GM12878 (cell line): Measurements from ENCODE around the gene TMEM179B. TPM values are rescaled to one million over a fixed set of nuclear protein-coding genes. Genes with fewer than 3 reads are reported as not detected.

Experiments used
- ATAC-seq: fragments of 200-7000 bp; cut with Tn5 transposase; 3 replicates; pipeline ENCODE4 v1.9.1; 2020; ENCODE audit warnings: mild to moderate bottlenecking, moderate library complexity
- BruUV-seq: library from RNA; stranded (reverse); fragments of 400-500 nt; replicated peaks from 2 replicates; lab custom pipeline; 2021; lab: Mats Ljungman, UMichigan
- CTCF ChIA-PET: fragments of 300-600 bp; sonication (Branson Sonifier 250); formaldehyde crosslinking; extraction: SDS; loops from one replicate; lab custom pipeline; 2021; ENCODE audit warnings: inconsistent platforms; lab: Yijun Ruan, JAX
- POLR2A ChIA-PET: fragments of 350-600 bp; formaldehyde crosslinking; extraction: SDS; loops from one replicate; lab custom pipeline; 2021; ENCODE audit warnings: inconsistent platforms; lab: Charles Lee
- RAD21 ChIA-PET: fragments of 300-600 bp; sonication (Branson Sonifier 250); formaldehyde crosslinking; loops from one replicate; lab custom pipeline; 2023; ENCODE audit warnings: antibody characterized with exemption; ENCODE audit not compliant: unreplicated experiment; lab: Charles Lee
- SMC1A ChIA-PET: fragments of 300-600 bp; sonication (Branson Sonifier 250); formaldehyde crosslinking; loops from one replicate; lab custom pipeline; 2023; ENCODE audit not compliant: unreplicated experiment, uncharacterized antibody; lab: Charles Lee
- DNase-seq: peaks from one replicate; pipeline ENCODE4 v3.0.0-alpha.2; 2011; ENCODE audit warnings: low read depth, low spot score
- FAIRE-seq: peaks from 3 replicates; lab custom pipeline; 2011; peaks lifted over from hg19 to GRCh38; lab: Jason Lieb, UNC
- H2AFZ ChIP-seq: 2 replicates; pipeline ENCODE4 v1.6.0; 2011; ENCODE audit warnings: low read depth, low read length, control low read depth; ENCODE audit not compliant: control insufficient read depth
- H3K27ac ChIP-seq: 2 replicates; pipeline ENCODE4 v1.5.1; 2011; ENCODE audit warnings: control low read depth; ENCODE audit not compliant: control insufficient read depth, insufficient read depth
- H3K27me3 ChIP-seq, 2 experiments: replicated peaks in 1 of 2; 2 replicates each; pipeline versions ENCODE4 v1.6.0 to v1.6.1; 2011; ENCODE audit warnings: low read length in 1 of 2; ENCODE audit not compliant: control insufficient read depth in 2 of 2, insufficient read depth in 2 of 2
- H3K36me3 ChIP-seq, 2 experiments: 2 replicates each; pipeline ENCODE4 v1.5.1; 2011; ENCODE audit warnings: low read length in 1 of 2; ENCODE audit not compliant: control insufficient read depth in 2 of 2, insufficient read depth in 2 of 2
- H3K4me1 ChIP-seq: 2 replicates; pipeline ENCODE4 v1.6.1; 2011; ENCODE audit warnings: mild to moderate bottlenecking, low read length, moderate library complexity, mixed read lengths; ENCODE audit not compliant: control insufficient read depth, insufficient read depth
- H3K4me2 ChIP-seq: 2 replicates; pipeline ENCODE4 v1.6.0; 2011; ENCODE audit warnings: control low read depth; ENCODE audit not compliant: control insufficient read depth, insufficient read depth
- H3K4me3 ChIP-seq: fragments of 200-600 bp; sonication (generic); 2 replicates; pipeline ENCODE4 v1.5.1; 2016
- H3K79me2 ChIP-seq: 2 replicates; pipeline ENCODE4 v1.6.0; 2011; ENCODE audit warnings: low read length; ENCODE audit not compliant: control insufficient read depth, insufficient read depth
- H3K9ac ChIP-seq: 2 replicates; pipeline ENCODE4 v1.8.0; 2011; ENCODE audit warnings: low read length, control low read depth, mixed read lengths; ENCODE audit not compliant: control insufficient read depth, insufficient read depth
- H3K9me3 ChIP-seq: replicated peaks from 3 replicates; pipeline ENCODE4 v1.5.1; 2011; ENCODE audit warnings: mild to moderate bottlenecking, low read length; ENCODE audit not compliant: control insufficient read depth, insufficient read depth
- H4K20me1 ChIP-seq: 2 replicates; pipeline ENCODE4 v1.6.0; 2011; ENCODE audit not compliant: control insufficient read depth, insufficient read depth
- ATF7 ChIP-seq: fragments of 450-650 bp; IDR thresholded peaks from 2 replicates; pipeline ENCODE4 v1.6.1; 2016; ENCODE audit warnings: low read depth, mild to moderate bottlenecking
- BCLAF1 ChIP-seq: fragments of 450-650 bp; IDR thresholded peaks from 2 replicates; pipeline ENCODE4 v1.6.1; 2017; ENCODE audit warnings: antibody characterized with exemption, mild to moderate bottlenecking, moderate library complexity
- IRF4 ChIP-seq: IDR thresholded peaks from 2 replicates; pipeline ENCODE4 v1.6.1; 2011; ENCODE audit warnings: low read depth, low read length
- MLLT1 ChIP-seq: fragments of 450-650 bp; IDR thresholded peaks from 2 replicates; pipeline ENCODE4 v1.6.1; 2016; ENCODE audit warnings: mild to moderate bottlenecking
- RELB ChIP-seq: fragments of 450-650 bp; IDR thresholded peaks from 2 replicates; pipeline ENCODE4 v1.6.1; 2017; ENCODE audit warnings: low read depth, mild to moderate bottlenecking, moderate library complexity
- RFX5 ChIP-seq: IDR thresholded peaks from 2 replicates; pipeline ENCODE4 v1.6.1; 2011; ENCODE audit warnings: low read depth, low read length, improper control_type of control experiment
- SMC3 ChIP-seq: IDR thresholded peaks from 2 replicates; pipeline ENCODE4 v1.6.1; 2011; ENCODE audit warnings: low read length, improper control_type of control experiment, borderline replicate concordance
- WGBS: methylation state at CpG from one replicate; pipeline ENCODE4 v1.1.6; 2016; ENCODE audit warnings: low lambda C conversion rate; ENCODE audit not compliant: insufficient replicate concordance, insufficient coverage; ENCODE audit errors: missing lambda C conversion rate; 5-methylcytosine and 5-hydroxymethylcytosine counted together
- in situ Hi-C: fragments of 300-500 bp; cut with MboI; formaldehyde crosslinking; loops from 9 replicates; pipeline ENCODE4 v1.14.3; 2018; ENCODE audit warnings: mixed read lengths
- intact Hi-C: fragments of 100-400 bp; cut with micrococcal nuclease; formaldehyde crosslinking; loops from one replicate; pipeline ENCODE4 v1.14.2; 2022; ENCODE audit not compliant: unreplicated experiment
- polyA plus RNA-seq, 11 experiments: library from polyadenylated mRNA; depleted of rRNA in 4 of 11; unstranded in 6 of 11; stranded (reverse) in 5 of 11; fragments of >200 nt; fragmentation: Nextera tagmentation in 4 of 11; fragmentation: Illumina TruSeq in 1 of 11; extraction: Ambion mirVana in 4 of 11; extraction: Trizol in 1 of 11; gene quantifications; 1 replicate in 1 of 11; 2 replicates in 10 of 11; pipeline versions ENCODE4 v1.2.1 to v1.2.3, GENCODE V29; 2011 to 2016; ENCODE audit warnings: inconsistent platforms in 2 of 11, missing spikeins in 2 of 11, low read depth in 1 of 11
- total RNA-seq, 4 experiments: library from RNA; depleted of rRNA in 3 of 4; stranded (reverse); fragments of >200 nt in 3 of 4; fragmentation: Illumina TruSeq in 1 of 4; extraction: Trizol in 1 of 4; gene quantifications; 2 replicates each; pipeline versions ENCODE4 v1.2.1 to v1.2.3, GENCODE V29; 2013 to 2021

The TMEM179B gene
- total and polyA plus RNA-seq, 10 of the 15 experiments (the other 5 are each of a cell fraction or from before 2014, with no cell fraction given), result 21.7 to 82.4 (median 42.0) TPM

- TF ChIP-seq MLLT1 (no peak), SMC3 (peak; percentile 91), RELB (no peak), RFX5 (no peak)
- TF ChIP-seq, all 136 proteins: peak for 29
Measured at GRCh38 chr11:62786318-62787004, 741 bp upstream of the TMEM179B start (continued).

- CTCF ChIA-PET, result interaction anchor here (1.0 to 6.6 kb wide), 7 partner anchors 15 to 92 kb away, joined by 3 to 131 read pairs (median 8); partner anchors contain the start of genes HNRNPUL2, SLC3A2, TAF6L and TTC9C
- intact Hi-C loops (loop anchor here (5.0 kb wide), 1 partner anchor 93 kb away; the partner anchor contains the start of gene SLC3A2), in situ Hi-C loops (no loop called here)
- no peak overlapping the region for H3K4me3 ChIP-seq
- RAD21 ChIA-PET, result interaction anchor here (0.8 to 3.8 kb wide), 3 partner anchors 17 to 74 kb away, joined by 3 to 57 read pairs (median 3); partner anchors contain the start of gene TAF6L
- H3K27ac ChIP-seq, result no peak overlapping the region
- H3K4me2 ChIP-seq, result peak overlapping the region; percentile 95
- H3K27me3 ChIP-seq, result no peaks in the 10 kb centered on the region
- no TSS peak for BruUV-seq
- POLR2A ChIA-PET, result interaction anchor here (0.6 to 6.0 kb wide), 17 partner anchors 12 to 1838 kb away, joined by 3 to 53 read pairs (median 5); partner anchors contain the start of genes HNRNPUL2, NXF1, SLC3A2 and STX5
- H3K9ac ChIP-seq, result no peak overlapping the region
- SMC1A ChIA-PET, result interaction anchor here (1.2 to 2.9 kb wide), 5 partner anchors 51 to 95 kb away, joined by 3 to 12 read pairs (median 3); partner anchors contain the start of gene WDR74
- 79% methylated on average over 5 of the region's 5 CpGs for WGBS
- no peak for ATAC-seq
- no peak for FAIRE-seq
- H2AFZ ChIP-seq, result no peak overlapping the region
- peaks cover 11% of the 10 kb centered on the region for H3K4me1 ChIP-seq
- no peaks in the 10 kb centered on the region for H3K9me3 ChIP-seq
- no peak for DNase-seq
- peaks cover 42% of the 10 kb centered on the region for H3K79me2 ChIP-seq
- TF ChIP-seq IRF4 (no peak), BCLAF1 (no peak), ATF7 (no peak)
- TF ChIP-seq, all 136 proteins: peak for 0
- Histone ChIP-seq H4K20me1 (no peaks in the 10 kb centered on the region), H3K36me3 (peaks cover 8 to 10% of the 10 kb centered on the region in 2 experiments)
Measured at GRCh38 chr11:62788991-62789390, 1.8 kb downstream of the TMEM179B start.
